Eye (tissue), 1 donor: Measurements from ENCODE around the gene FAM180B.

ENCODE experiments used
- DNase-seq: peaks from one replicate; pipeline ENCODE4 v3.0.0-alpha.2; 2015

The FAM180B gene

GRCh38 chr11:47570651-47571356 lies 15.7 kb upstream of the FAM180B start:
- no peak for DNase-seq

- DNase-seq = no peak
Observed at GRCh38 chr11:47571357-47571729, 15.1 kb upstream of the FAM180B start.

- no peak for DNase-seq
Observed at GRCh38 chr11:47571895-47572294, 14.6 kb upstream of the FAM180B start.

GRCh38 chr11:47572715-47573255 lies 13.7 kb upstream of the FAM180B start:
- no peak for DNase-seq

GRCh38 chr11:47573321-47573720 lies 13.2 kb upstream of the FAM180B start:
- DNase-seq = no peak

- no peak for DNase-seq
Observed at GRCh38 chr11:47577460-47578041, 8.9 kb upstream of the FAM180B start.

GRCh38 chr11:47578524-47579494 lies 7.7 kb upstream of the FAM180B start, which contains the start of the genes KBTBD4 and NDUFS3:
TSS of gene KBTBD4 (minus strand) at chr11:47578970. CDS start at chr11:47578951, 19 bp downstream.
TSS of gene NDUFS3 (plus strand) at chr11:47579074. CDS start at chr11:47579092, 18 bp downstream.
- peak; percentile 98 for DNase-seq

- DNase-seq = no peak
Observed at GRCh38 chr11:47583844-47584243, 2.6 kb upstream of the FAM180B start.

- DNase-seq = no peak
Observed at GRCh38 chr11:47587039-47587716, 700 bp downstream of the FAM180B start.

GRCh38 chr11:47587723-47588326 lies 1.3 kb downstream of the FAM180B start:
- no peak for DNase-seq

- DNase-seq = no peak
Observed at GRCh38 chr11:47589118-47589517, 2.6 kb downstream of the FAM180B start.

- DNase-seq = no peak
Observed at GRCh38 chr11:47589584-47589976, 3.1 kb downstream of the FAM180B start.

GRCh38 chr11:47589977-47590861 lies 3.7 kb downstream of the FAM180B start:
- peak; percentile 86 for DNase-seq

GRCh38 chr11:47591764-47592163 lies 5.3 kb downstream of the FAM180B start:
- no peak for DNase-seq

- DNase-seq = no peak
Observed at GRCh38 chr11:47592251-47592650, 5.8 kb downstream of the FAM180B start.

- DNase-seq = no peak
Observed at GRCh38 chr11:47592970-47593369, 6.5 kb downstream of the FAM180B start.

- DNase-seq = no peak
Observed at GRCh38 chr11:47593492-47593933, 7.0 kb downstream of the FAM180B start.

- DNase-seq = peak; percentile 84
Observed at GRCh38 chr11:47593934-47594855, 7.7 kb downstream of the FAM180B start, which contains the start of gene C1QTNF4. TSS of gene C1QTNF4 (minus strand) at chr11:47594411. CDS start at chr11:47590810, 3,601 bp downstream.

GRCh38 chr11:47595029-47595428 lies 8.6 kb downstream of the FAM180B start:
- DNase-seq = no peak

GRCh38 chr11:47595967-47596366 lies 9.5 kb downstream of the FAM180B start:
- no peak for DNase-seq
